ENCODE measurements around the gene PTCD3. TPM values are rescaled to one million over a fixed set of nuclear protein-coding genes. Genes with fewer than 3 reads are reported as not detected.

The PTCD3 gene
- total and polyA plus RNA-seq, 12 donors, result 34.8 to 332 (median 112) TPM

- WGBS, 4 donors, result 77 to 93% (median 90%) methylated on average over 5 of the region's 5 CpGs
- H3K9me3 ChIP-seq (replicated peaks in 1 of 3), result no peaks in the 10 kb centered on the region
- no peak overlapping the region for H3K27ac ChIP-seq
- no peaks in the 10 kb centered on the region for H3K4me1 ChIP-seq (replicated peaks in 1 of 2)
- H3K36me3 ChIP-seq (replicated peaks in 1 of 2), result peaks cover 0 to 100% of the 10 kb centered on the region in 2 donors
- TF ChIP-seq POLR2A (IDR thresholded peaks at IDR 0.05) (no peak), CTCF (IDR thresholded peaks at IDR 0.05) (no peak)
- intact Hi-C loops (cut with DNase I), result no loop called here
- H3K27me3 ChIP-seq, result no peaks in the 10 kb centered on the region
- DNase-seq, result no peak
- H3K4me3 ChIP-seq, result no peak overlapping the region
Measured at GRCh38 chr2:86123328-86123925, 17.4 kb downstream of the PTCD3 start.

GRCh38 chr2:86124683-86125082 is 18.6 kb downstream of the PTCD3 start:
- 81 to 85% (median 83%) methylated on average over 5 of the region's 5 CpGs for WGBS, 4 donors
- H3K27ac ChIP-seq, result no peak overlapping the region
- intact Hi-C loops (cut with DNase I), result no loop called here
- no peaks in the 10 kb centered on the region for H3K27me3 ChIP-seq
- TF ChIP-seq CTCF (IDR thresholded peaks at IDR 0.05) (no peak), POLR2A (IDR thresholded peaks at IDR 0.05) (no peak)
- H3K4me1 ChIP-seq (replicated peaks in 1 of 2), result no peaks in the 10 kb centered on the region
- H3K36me3 ChIP-seq (replicated peaks in 1 of 2), result peaks cover 0 to 99% of the 10 kb centered on the region in 2 donors
- no peak for DNase-seq
- H3K4me3 ChIP-seq, result no peak overlapping the region
- H3K9me3 ChIP-seq (replicated peaks in 1 of 3), result no peaks in the 10 kb centered on the region

GRCh38 chr2:86134709-86135108 is 28.7 kb downstream of the PTCD3 start:
- no peaks in the 10 kb centered on the region for H3K9me3 ChIP-seq (replicated peaks in 1 of 3)
- intact Hi-C loops (cut with DNase I), result no loop called here
- peaks cover 0 to 99% of the 10 kb centered on the region in 2 donors for H3K36me3 ChIP-seq (replicated peaks in 1 of 2)
- no peak overlapping the region for H3K4me3 ChIP-seq
- H3K27me3 ChIP-seq, result no peaks in the 10 kb centered on the region
- 78 to 89% (median 85%) methylated on average over 4 of the region's 4 CpGs for WGBS, 4 donors
- no peak for DNase-seq
- TF ChIP-seq CTCF (IDR thresholded peaks at IDR 0.05) (no peak), POLR2A (IDR thresholded peaks at IDR 0.05) (no peak)
- no peak overlapping the region for H3K27ac ChIP-seq
- peaks cover 0 to 8% of the 10 kb centered on the region in 2 donors for H3K4me1 ChIP-seq (replicated peaks in 1 of 2)

GRCh38 chr2:86135653-86136052 is 29.6 kb downstream of the PTCD3 start:
- H3K4me1 ChIP-seq (replicated peaks in 1 of 2), result peaks cover 0 to 8% of the 10 kb centered on the region in 2 donors
- H3K4me3 ChIP-seq, result no peak overlapping the region
- H3K9me3 ChIP-seq (replicated peaks in 1 of 3), result no peaks in the 10 kb centered on the region
- WGBS, 4 donors, result 64 to 77% (median 76%) methylated on average over 5 of the region's 5 CpGs
- DNase-seq, result no peak
- no peak for TF ChIP-seq POLR2A (IDR thresholded peaks at IDR 0.05)
- H3K27me3 ChIP-seq, result no peaks in the 10 kb centered on the region
- peaks cover 0 to 90% of the 10 kb centered on the region in 2 donors for H3K36me3 ChIP-seq (replicated peaks in 1 of 2)
- no peak overlapping the region for H3K27ac ChIP-seq
- intact Hi-C loops (cut with DNase I), result no loop called here

GRCh38 chr2:86136141-86136540 is 30.1 kb downstream of the PTCD3 start:
- TF ChIP-seq POLR2A (IDR thresholded peaks at IDR 0.05), result no peak
- no peak for TF ChIP-seq CTCF (IDR thresholded peaks at IDR 0.05)
- 76 to 100% (median 92%) methylated on average over 2 of the region's 2 CpGs for WGBS, 4 donors
- Histone ChIP-seq H3K36me3 (replicated peaks in 1 of 2) (peaks cover 0 to 89% of the 10 kb centered on the region in 2 donors), H3K4me1 (replicated peaks in 1 of 2) (peaks cover 0 to 8% of the 10 kb centered on the region in 2 donors), H3K27me3 (no peaks in the 10 kb centered on the region), H3K4me3 (no peak overlapping the region), H3K27ac (no peak overlapping the region), H3K9me3 (replicated peaks in 1 of 3) (no peaks in the 10 kb centered on the region)
- intact Hi-C loops (cut with DNase I), result no loop called here
- DNase-seq, result no peak
